HEK293 (cell line): ENCODE results near the gene SBNO2.
"Not testable (repeated sequence)": the region's sequence is repeated elsewhere in the genome, so short reads cannot be mapped to it uniquely, and the experiment has no call there.

Experiments used
- ZBTB17 ChIP-seq: fragments of 450-650 bp; formaldehyde crosslinking; IDR thresholded peaks from 2 replicates; pipeline ENCODE4 v1.5.1; 2016; ENCODE audit warnings: missing biosample characterization, missing genetic modification characterization
- ZNF10 ChIP-seq: fragments of 450-650 bp; formaldehyde crosslinking; IDR thresholded peaks from 2 replicates; pipeline ENCODE4 v1.5.1; 2017; ENCODE audit warnings: missing biosample characterization, missing genetic modification characterization
- ZNF138 ChIP-seq: fragments of 450-650 bp; formaldehyde crosslinking; IDR thresholded peaks from 2 replicates; pipeline ENCODE4 v1.5.1; 2016; ENCODE audit warnings: missing biosample characterization, missing genetic modification characterization, borderline replicate concordance
- TF ChIP-seq, protein P1 (sequence below): sonication (generic); formaldehyde crosslinking; IDR thresholded peaks from 2 replicates; pipeline ENCODE4 v1.8.1; 2022; ENCODE audit warnings: mild to moderate bottlenecking, moderate library complexity, missing genetic modification reagents
- TF ChIP-seq, protein P2 (sequence below): fragments of 450-650 bp; formaldehyde crosslinking; IDR thresholded peaks from 2 replicates; pipeline ENCODE4 v1.5.1; 2016; ENCODE audit warnings: missing biosample characterization, missing genetic modification characterization

DNA sequence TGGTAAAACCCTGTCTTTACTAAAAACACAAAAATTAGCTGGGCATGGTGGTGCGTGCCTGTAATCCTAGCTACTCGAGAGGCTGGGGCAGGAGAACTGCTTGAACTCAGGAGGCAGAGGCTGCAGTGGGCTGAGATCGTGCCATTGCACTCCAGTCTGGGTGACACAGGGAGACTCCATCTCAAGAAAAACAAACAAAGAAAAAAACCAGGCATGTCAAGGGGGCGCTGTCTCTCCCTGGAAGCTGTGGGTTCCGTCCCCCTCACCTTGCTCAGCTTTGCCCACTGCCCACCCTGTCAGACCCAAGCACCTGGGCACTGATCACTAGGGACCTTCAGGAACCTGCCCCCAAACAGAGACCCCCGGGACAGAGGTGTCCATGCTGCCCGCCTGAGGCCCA, 45.0 kb downstream of the SBNO2 start:
- TF ChIP-seq ZBTB17; ZNF10 (tag by site-specific recombination); ZNF138 (tag by site-specific recombination): not testable (repeated sequence)
- TF ChIP-seq, protein P1, sequence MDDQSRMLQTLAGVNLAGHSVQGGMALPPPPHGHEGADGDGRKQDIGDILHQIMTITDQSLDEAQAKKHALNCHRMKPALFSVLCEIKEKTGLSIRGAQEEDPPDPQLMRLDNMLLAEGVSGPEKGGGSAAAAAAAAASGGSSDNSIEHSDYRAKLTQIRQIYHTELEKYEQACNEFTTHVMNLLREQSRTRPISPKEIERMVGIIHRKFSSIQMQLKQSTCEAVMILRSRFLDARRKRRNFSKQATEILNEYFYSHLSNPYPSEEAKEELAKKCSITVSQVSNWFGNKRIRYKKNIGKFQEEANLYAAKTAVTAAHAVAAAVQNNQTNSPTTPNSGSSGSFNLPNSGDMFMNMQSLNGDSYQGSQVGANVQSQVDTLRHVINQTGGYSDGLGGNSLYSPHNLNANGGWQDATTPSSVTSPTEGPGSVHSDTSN = not testable (repeated sequence)
- TF ChIP-seq, protein P2, sequence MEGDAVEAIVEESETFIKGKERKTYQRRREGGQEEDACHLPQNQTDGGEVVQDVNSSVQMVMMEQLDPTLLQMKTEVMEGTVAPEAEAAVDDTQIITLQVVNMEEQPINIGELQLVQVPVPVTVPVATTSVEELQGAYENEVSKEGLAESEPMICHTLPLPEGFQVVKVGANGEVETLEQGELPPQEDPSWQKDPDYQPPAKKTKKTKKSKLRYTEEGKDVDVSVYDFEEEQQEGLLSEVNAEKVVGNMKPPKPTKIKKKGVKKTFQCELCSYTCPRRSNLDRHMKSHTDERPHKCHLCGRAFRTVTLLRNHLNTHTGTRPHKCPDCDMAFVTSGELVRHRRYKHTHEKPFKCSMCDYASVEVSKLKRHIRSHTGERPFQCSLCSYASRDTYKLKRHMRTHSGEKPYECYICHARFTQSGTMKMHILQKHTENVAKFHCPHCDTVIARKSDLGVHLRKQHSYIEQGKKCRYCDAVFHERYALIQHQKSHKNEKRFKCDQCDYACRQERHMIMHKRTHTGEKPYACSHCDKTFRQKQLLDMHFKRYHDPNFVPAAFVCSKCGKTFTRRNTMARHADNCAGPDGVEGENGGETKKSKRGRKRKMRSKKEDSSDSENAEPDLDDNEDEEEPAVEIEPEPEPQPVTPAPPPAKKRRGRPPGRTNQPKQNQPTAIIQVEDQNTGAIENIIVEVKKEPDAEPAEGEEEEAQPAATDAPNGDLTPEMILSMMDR = not testable (repeated sequence)
